ENCODE data around the gene SBK2.

Gene SBK2

DNA sequence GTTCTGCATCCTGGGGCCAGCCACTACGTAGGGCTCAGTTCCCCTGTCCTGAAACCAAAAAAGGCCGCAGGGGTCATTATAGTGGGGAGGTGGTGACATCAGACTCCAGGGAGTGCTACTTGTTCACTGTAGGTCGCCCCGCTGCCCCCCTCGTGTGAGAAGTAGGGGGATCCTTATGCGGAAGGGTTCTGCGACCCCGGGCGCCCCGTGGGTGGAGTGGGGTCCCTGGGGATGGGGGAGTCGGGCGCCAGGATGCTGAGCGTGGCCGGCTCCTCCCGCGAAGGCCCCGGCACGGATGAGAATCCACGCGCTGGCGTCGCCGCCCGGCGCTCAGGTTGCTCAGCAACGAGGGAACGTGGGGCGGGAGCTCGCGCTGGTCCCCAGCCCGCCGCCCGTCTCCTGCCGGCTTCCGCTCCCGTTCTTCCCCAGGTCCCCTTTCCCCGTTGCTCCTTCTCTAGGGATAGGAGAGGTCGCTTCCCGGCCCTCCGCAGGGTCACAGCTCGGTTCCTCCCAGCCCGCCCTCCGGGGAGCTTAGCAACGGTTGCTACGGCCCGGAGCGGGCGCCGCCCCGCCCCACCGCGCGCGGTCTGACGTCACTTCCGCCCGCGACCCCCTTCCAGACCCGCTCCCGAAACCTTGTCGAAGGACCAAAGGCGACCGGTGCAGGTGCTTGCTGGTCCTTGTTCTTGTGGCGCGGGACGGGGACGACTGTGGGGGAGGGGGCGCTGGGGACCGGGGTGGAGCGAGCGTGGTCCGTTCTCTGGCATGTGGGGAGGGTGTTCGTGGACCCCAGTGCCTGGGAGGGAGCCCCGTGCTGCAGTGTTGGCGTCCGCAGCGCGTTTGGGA lies 52.1 kb downstream of the SBK2 start, which contains the start of gene NAT14:
NAT14 (plus strand) TSS at position 596 of the 846 bp plus-strand sequence. CDS start 521 bp downstream, outside the sequence.
- no peak for DNase-seq

DNA sequence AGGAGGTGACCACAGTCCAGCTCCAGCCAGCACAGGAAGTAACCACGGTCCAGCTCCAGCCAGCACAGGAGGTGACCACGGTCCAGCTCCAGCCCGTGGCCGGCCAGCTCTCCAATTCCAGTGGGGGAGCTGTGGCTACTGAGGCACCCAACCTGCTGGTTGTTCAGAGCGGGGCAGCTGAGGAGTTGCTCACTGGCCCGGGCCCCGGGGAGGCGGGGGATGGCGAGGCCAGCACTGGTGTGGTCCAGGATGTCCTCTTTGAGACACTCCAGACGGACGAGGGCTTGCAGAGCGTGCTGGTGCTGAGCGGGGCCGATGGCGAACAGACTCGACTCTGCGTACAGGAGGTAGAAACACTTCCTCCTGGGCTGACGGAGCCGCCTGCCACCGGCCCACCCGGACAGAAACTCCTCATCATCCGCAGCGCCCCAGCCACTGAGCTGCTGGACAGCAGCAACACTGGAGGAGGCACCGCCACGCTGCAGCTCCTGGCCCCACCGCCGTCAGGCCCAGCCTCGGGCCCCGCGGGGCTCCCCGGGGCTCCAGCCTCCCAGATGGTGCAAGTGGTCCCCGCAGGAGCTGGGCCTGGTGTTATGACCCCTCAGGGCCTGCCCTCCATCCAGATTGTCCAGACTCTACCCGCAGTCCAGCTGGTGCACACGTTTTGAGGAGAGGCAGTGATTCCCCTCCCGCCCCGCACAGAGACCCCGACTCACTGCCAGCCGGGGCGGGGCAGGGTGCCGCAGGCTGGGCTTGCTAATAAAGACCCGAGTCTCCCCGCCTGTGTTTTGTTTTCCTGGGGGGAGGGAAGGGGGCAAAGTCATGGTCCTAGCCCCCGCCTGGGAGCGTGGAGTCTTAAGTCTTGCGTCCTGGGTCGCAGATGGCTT lies 53.0 kb downstream of the SBK2 start:
- DNase-seq = no peak

DNA sequence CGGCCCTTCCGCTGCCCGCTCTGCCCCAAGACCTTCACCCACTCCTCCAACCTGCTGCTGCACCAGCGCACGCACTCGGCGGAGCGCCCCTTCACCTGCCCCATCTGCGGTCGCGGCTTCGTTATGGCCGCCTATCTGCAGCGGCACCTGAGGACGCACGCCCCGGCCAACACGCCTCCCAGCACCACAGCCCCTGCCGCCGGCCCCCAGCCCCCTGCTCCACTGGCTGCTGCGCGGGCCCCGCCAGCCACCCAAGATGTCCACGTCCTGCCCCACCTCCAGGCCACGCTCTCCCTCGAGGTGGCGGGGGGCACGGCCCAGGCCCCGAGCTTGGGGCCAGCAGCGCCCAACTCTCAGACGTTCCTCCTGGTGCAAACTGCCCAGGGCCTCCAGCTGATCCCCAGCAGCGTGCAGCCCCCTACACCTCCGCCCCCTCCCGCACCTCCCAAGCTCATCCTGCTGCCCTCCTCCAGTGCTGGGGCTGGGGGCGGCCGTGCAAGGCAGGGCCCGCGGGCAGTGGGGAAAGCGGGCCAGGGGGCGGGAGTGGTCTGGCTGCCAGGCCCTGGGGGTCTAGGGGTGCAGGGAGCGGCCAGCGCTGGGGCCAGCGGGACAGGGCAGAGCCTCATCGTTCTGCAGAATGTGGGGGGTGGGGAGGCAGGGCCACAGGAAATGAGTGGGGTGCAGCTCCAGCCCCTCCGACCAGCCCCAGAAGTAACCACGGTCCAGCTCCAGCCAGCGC lies 53.8 kb downstream of the SBK2 start:
- DNase-seq = no peak

DNA sequence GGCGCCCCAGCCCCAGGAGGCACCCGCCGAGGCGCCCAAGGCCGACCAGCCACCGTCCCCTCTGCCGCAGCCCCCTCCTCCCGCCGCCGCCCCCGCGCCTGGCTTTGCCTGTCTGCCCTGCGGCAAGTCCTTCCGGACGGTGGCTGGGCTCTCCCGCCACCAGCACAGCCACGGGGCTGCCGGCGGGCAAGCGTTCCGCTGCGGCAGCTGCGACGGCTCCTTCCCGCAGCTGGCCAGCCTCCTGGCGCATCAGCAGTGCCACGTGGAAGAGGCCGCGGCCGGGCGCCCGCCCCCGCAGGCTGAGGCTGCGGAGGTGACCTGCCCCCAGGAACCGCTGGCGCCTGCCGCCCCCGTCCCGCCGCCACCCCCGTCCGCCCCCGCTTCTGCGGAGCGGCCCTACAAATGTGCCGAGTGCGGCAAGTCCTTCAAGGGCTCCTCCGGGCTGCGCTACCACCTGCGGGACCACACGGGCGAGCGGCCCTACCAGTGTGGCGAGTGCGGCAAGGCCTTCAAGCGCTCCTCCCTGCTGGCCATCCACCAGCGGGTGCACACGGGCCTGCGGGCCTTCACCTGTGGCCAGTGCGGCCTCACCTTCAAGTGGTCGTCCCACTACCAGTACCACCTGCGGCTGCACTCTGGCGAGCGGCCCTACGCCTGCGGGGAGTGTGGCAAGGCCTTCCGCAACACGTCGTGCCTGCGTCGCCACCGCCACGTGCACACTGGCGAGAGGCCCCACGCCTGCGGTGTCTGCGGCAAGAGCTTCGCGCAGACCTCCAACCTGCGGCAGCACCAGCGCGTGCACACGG lies 54.6 kb downstream of the SBK2 start:
- DNase-seq = no peak

DNA sequence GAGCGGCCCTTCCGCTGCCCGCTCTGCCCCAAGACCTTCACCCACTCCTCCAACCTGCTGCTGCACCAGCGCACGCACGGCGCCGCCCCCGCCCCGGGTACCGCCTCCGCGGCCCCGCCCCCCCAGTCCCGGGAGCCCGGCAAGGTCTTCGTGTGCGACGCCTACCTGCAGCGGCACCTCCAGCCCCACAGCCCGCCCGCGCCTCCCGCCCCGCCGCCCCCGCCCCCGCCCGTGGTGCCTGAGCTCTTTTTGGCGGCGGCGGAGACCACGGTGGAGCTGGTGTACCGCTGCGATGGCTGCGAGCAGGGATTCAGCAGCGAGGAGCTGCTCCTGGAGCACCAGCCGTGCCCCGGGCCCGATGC lies 55.2 kb downstream of the SBK2 start:
- DNase-seq = no peak

DNA sequence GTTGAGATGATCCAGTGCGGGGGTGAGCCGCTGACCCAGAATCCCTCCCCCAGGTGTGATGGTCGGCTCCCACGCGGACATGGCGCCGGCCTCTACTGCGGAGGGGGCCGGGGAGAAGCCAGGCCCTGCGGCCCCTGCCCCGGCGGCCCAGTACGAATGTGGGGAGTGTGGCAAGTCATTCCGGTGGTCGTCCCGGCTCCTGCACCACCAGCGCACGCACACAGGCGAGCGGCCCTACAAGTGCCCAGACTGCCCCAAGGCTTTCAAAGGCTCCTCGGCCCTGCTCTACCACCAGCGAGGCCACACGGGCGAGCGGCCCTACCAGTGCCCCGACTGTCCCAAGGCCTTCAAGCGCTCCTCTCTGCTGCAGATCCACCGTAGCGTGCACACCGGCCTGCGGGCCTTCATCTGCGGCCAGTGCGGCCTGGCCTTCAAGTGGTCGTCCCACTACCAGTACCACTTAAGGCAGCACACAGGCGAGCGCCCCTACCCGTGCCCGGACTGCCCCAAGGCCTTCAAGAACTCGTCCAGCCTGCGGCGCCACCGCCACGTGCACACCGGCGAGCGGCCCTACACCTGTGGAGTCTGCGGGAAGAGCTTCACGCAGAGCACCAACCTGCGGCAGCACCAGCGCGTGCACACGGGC lies 55.7 kb downstream of the SBK2 start:
- DNase-seq = no peak

DNA sequence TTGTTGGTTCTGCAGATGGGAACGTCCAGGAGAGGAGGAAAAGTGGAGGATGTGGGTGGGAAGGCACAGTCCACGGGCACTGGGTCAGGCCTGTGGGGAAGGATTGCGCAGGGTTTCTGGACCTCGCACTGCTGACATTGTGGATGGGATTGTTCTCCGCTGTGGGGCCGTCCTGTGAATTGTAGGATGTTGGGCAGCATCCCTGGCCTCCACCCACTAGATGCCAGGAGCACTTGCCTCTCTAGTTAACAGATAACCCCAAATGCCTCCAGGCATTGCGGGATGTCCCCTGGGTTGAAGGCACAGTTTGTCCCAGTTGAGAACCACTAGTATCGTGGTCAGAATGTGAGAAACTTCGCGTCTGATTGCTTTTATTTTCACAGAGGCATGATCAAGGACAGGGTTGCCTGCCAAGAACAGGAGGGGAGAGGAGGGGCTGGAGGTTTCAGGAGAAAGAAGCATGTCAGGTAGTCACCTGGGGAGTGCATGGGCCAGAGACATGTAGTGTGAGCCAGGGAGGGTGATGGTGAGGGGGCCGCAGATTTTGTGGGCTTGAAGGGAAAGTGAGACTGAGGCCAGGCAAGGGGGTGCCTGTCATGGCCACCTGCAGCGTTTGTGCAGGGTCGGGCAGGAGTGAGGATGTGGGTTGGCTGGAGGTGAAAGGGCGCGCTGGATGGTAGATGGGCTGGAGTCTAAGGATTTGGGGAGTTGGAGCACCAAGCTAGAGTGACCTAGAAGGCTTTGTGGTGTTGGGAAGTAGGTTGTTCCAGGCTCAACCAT lies 57.3 kb downstream of the SBK2 start:
- no peak for DNase-seq

DNA sequence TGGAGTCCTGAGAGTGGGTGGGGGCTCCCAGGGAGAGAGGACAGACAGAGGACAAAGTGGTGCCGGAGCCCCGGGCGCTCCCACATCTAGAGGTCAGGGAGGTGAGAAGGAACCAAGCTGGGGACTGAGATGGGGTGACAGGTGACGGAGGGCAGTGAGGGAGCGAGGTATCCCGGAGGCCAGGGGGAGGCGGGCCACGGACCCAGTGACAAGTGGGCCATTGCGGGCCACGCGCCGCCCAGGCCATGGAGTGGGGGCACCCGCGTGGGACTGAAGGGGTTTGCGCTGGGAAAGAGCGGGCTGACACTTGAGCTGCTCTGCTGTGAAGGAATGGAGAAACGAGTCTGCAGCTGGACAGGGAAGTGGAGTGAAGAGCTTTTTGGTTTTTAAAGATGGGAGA lies 57.9 kb downstream of the SBK2 start:
- DNase-seq = no peak

All from inflammatory macrophage treated with lipopolysaccharide for 1 hour (primary cell).